GM21619 (cell line): ENCODE measurements around the gene ABCC9.

Experiments
- ATAC-seq: cut with Tn5 transposase; IDR thresholded peaks from one replicate; pipeline ENCODE4 v1.9.1; 2021; ENCODE audit not compliant: unreplicated experiment

The ABCC9 gene

DNA sequence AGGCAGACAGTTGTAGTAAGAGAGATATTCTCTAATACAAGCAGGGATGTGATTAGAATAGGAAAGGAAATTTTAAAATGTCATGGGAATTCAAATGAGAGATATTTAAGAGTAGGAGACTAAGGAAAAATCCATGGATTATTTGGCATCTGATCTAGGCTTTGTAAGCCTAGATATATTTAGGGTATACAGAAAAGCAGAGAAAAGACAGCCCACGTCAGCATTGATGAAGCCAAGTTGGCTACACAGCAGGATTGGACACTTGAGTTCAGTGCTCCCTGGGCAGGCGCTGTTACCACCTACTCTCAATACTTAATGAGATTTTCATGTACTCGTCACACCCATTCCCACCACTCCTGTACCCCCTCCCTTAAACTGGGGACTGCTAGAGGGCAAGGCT is 165.1 kb downstream of the ABCC9 start:
- ATAC-seq, result no peak

DNA sequence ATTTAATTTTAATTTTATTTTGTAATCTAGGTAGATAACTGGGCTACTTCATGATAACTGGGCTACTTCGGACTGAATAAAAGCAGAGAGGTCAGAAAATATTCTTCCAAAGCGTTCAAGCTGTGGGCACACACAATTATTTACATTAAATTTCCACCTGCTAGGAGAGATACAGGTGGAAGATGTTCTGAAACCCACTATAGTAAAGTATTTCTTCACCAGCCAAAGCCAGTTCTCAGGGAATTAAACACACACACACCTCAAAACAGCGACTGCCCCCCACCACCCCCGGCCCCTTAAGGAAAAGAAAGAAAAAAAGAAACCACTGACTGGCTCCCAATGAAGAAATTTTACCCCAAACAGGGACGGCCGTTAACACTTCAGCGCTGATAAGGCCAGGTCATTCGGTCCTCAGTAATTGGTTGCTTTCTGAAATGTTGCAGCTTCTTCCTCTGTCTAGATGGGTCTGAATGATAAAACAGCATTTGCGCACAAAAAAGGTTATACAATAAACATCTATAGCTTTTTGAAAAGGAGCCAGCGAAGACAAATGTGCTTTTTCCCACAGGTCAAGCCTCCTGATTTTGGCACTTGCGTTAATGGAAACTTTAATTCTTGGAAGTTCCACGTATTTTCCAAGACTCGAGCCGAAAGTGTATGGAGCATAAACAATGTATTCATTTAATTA is 165.9 kb downstream of the ABCC9 start:
- ATAC-seq, result no peak

DNA sequence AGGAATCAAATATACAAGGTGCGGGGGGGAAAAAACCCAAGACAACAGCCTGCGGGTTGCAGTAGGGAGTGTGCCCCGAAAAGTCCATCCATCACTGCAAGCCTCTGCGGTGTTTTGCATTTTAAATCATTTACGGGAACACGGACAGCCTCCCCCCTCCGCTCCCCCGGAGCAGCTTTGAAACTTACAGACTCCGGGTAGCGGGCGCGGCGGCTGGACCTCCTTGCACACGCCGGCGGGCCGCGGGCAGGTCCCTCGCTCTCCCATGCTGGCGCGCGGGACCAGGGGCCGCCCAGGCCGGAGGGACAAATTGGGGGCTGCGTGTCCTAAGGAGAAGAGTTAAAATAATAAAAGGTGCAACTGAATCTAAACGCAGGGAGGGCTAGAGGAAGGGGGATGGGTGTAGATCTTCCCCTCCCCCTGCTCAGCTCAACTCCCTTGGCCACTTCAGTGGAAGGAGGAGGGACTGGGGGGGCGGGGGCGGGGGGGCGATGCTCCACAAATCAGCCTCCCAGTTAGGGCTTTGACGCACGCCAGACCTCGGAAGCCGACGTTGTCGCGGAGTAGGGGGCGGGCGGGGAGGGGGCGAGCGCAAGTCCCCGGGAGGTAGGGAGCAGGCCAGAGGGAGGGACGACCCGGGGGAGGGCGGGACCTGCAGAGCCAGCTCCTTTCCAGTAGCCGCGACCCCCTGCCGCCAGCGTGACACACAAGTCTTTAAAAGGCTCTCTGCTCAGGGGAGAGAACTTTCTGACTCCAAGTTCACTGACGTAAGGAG is 166.7 kb downstream of the ABCC9 start, which contains the start of gene KCNJ8:
Gene KCNJ8 (minus strand): TSS at position 349 of the 775 bp plus-strand sequence. CDS start 1,090 bp downstream, outside the sequence.
- ATAC-seq, result no peak

DNA sequence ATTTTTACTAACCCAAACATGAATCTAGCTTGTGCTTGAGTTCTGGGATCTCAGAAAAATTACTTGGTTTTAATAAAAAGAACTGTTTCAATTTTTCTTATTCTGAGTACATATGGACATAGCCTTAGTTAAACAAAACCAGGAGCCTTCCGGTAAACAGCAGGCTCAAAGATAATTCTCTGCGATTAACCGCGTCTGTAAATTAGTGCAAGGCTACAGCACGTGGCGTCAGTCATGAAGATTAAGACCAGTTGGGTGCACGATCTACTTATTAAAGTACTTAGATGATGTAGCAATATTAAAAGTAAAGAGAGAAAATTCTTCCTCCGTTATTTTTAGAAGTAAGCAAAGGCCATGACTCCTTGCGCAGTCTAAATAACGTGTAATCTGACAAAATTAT is 167.4 kb downstream of the ABCC9 start:
- no peak for ATAC-seq

DNA sequence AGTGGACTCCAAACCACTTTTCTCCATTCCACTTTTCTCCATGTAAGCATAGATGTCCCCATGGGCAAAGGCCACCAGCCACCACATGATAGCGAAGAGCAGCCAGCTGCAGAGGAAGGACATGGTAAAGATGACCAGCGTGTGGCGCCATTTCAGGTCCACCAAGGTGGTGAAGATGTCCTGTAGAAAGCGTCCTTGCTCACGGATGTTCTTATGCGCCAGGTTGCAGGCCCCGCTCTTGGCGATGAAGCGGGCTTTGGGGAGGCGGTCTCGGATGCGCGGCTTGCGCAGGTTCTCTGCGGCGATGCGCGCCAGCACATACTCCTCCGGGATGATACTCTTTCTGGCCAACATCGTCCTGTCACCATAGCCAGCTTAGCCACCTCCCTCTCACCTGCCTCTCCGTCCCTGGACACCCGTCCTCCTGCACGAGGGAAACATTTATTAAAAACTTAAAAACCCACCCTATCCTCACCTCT is 167.9 kb downstream of the ABCC9 start:
- ATAC-seq, result no peak

DNA sequence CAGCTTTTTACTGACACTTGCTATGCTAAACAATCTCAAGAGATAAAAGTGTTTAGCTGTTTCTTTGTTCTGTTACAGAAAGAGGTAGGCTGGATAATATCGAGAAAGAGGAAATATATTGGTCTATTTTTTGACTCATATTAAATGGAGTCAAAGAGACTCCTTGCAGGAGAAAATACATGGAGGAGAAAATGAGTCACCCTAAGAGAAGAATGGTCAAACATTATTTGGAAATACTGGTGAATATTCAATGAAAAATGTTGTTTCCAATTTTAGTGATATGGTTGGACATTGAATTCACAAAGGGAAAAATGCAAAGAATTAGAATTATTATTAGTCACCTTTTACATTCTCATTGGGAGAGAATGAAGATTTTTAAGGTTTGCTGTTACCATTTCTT is 169.9 kb downstream of the ABCC9 start:
- no peak for ATAC-seq

DNA sequence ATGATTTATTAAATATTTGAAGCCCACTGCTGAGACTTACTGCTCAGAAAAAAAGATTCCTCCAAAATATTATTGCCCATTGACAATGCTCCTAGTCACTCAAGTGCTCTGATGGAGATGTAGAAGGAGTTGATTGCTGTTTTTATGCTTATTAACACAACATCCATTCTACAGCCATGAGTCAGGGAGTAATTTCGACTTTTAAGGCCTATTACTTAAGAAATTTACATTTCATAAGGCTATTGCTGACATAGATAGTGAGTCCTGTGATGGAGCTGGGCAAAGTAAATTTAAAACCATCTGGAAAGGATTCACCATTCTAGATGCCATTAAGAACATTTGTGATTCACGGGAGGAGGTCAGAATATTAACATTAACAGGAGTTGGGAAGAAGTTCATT is 171.9 kb downstream of the ABCC9 start:
- ATAC-seq, result no peak

DNA sequence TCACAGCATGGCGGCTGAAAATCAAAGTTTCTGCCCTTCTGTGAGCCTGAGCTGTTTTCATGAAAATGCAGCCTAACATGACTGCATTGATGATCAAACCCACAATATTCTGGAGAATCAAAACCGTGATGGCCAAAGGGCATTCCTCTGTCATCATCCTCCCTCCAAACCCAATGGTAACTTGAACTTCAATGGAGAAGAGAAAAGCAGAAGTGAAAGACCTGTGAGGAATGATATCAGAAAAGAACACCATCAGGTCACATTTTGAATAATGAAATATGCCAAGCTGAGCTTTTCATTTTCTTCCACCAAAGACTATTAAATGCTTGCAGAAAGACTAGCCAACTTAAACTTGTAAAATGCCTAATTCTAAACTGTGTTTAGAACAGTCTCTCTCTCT is 174.8 kb downstream of the ABCC9 start:
- ATAC-seq, result no peak

DNA sequence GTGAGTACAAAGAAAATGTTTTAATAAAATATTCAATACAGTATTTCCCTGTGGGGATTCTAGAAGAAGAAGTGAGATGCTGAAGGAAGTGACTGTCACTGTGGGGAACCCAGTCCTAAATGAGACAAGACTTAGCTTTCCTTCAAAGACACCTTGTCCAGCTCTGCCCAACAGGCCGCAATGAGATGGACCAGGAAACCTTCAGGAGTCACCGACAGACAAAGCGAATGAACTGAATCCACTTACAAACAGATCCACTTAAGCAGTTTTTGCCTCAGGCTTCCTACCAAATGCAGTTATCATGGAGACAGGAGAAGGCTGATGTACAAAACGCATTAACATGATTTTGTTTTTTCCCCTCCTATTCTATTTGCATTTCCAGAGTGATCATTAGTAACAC is 176.3 kb downstream of the ABCC9 start:
- no peak for ATAC-seq

DNA sequence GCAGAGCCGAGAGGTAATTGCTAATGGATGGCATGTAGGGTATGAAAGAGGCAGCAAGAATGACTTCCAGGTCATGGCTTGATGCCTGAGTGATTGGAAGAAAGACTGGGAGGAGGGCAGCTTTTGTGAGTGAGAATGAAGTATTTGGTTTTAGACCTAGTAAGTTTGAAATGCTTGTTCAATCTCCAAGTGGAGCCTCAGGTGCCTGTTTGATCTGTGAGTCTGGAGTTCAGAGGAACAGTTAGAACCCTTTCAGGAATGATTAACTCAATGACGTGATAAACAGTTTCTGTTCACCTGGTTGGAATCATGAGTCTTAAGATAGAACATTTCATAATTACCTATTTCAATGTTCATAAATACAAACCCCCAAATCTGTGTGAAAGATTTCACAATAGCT is 177.2 kb downstream of the ABCC9 start:
- no peak for ATAC-seq

DNA sequence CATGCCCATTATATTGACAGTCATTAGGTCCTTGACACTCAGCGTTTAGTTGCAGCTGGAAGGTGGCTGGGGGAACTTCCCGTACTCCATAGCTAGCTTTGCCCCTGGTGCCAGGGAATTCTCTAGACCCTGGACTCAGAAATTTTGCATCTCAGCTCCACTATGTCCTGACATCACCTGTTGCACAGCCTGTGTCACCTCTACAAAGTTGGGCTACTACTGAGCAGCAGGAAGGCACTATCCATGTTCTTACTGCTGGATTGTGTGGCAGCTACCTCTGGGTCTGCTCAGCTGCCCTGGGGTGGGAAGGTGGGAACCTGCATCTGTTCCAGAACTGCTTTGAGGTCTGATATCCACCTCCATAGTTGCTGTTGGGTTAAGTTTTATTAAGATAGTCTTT is 177.7 kb downstream of the ABCC9 start:
- no peak for ATAC-seq

DNA sequence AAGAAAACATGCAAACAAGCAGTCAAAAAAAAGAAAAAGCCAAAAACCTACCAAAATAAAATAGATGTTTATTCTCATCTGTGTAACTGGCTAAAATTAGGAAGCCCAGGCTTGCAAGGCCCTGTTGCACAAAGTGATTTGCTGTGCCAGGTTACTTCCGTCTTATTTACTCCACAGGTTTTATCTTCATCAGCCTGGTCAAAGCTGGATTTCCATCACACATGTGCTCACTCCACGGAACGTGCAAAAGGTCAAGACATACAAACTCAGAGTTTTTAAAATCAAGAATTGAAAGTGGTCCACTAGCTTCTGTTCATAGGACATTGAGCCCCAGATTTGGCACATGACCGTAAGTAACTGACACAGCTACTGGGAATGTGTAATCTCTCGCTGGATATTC is 181.5 kb downstream of the ABCC9 start:
- ATAC-seq, result no peak

DNA sequence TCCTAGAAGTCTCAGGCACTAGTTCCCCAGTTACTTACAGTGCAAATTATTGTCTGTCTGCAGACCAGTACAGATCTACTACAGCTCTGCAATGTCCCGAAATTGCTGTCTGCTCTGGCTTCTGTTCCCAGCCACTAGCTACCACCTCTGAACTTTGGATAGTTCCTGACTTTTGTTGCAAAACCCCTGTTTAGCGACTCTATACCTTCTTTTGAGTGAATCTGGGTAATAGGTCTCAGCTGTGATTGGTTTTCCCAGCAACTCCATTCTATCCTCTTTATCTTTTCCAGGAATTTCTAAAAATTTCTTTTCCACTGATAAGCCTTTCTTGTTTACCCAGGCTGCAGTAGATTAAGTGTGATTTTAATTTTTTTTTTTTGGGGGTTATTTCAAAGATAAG is 183.5 kb downstream of the ABCC9 start:
- ATAC-seq, result no peak

DNA sequence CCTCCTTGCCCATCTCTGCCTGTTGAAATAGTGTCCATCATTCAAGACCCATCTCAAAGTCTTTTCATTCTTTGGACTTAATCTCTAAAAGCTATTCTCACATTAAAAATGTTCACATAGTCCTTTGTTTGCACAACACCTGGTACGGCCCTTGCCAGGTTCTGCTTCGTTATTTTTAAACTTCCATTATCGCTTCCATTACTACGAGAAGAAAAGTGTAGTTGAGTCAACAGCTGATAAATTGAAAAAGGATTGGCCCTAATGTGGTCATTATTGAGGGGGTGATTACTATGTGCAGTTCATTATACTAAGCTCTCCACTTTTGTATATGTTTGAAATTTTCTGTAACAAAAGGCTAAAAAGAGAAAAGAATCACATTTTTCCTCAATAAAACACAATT is 184.5 kb downstream of the ABCC9 start:
- ATAC-seq, result no peak

DNA sequence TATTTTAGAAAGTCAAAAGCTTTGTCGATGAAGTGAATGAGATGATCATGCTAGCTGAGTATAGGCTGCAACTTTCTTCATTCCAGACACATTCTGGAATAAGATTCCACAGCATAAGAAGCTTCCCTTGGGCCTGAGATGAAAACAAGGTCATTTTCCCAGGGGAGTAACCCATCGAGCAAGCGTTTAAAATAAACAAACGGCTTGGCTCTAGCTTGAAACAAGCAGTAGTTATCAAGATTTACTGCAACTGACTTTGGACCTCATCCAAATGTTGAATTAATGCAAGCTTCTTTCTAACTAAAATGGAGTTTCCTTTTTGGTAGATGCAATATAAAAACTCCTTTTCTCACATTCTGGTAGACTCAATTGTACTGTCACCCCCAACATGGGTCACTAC is 189.7 kb downstream of the ABCC9 start:
- no peak for ATAC-seq
